ENCODE measurements around the gene DUSP7.

GRCh38 chr3:52056521-52056967, at the start of gene DUSP7:
- no peak for TF ChIP-seq CTCF (IDR thresholded peaks at IDR 0.05)
- TF ChIP-seq POLR2AphosphoS5 (IDR thresholded peaks at IDR 0.05; ENCODE audit: low read depth, low read length): no peak
- no peak for TF ChIP-seq JUND (IDR thresholded peaks at IDR 0.05)
- no peak for TF ChIP-seq ELF1 (IDR thresholded peaks at IDR 0.05)
- no peak for TF ChIP-seq EZH2phosphoT487 (IDR thresholded peaks at IDR 0.05; ENCODE audit: borderline replicate concordance, low read depth)
- TF ChIP-seq RCOR1 (IDR thresholded peaks at IDR 0.05; ENCODE audit: low read length): no peak
- no peak for TF ChIP-seq RAD21 (IDR thresholded peaks at IDR 0.05; ENCODE audit: low read length)
- no peak for TF ChIP-seq RFX5 (IDR thresholded peaks at IDR 0.05; ENCODE audit: low read length)
- no peak for TF ChIP-seq REST (IDR thresholded peaks at IDR 0.05; ENCODE audit: low read depth, low read length)
- no peak for TF ChIP-seq IRF3 (IDR thresholded peaks at IDR 0.05; ENCODE audit: low read depth, low read length)
